GM18873 (cell line): Measurements from ENCODE around the gene CEBPE.

Source experiments
- ATAC-seq: cut with Tn5 transposase; IDR thresholded peaks from one replicate; pipeline ENCODE4 v1.9.1; 2021; ENCODE audit warnings: mild to moderate bottlenecking, moderate library complexity, moderate number of reproducible peaks; ENCODE audit not compliant: unreplicated experiment, low FRiP score

CEBPE gene

DNA sequence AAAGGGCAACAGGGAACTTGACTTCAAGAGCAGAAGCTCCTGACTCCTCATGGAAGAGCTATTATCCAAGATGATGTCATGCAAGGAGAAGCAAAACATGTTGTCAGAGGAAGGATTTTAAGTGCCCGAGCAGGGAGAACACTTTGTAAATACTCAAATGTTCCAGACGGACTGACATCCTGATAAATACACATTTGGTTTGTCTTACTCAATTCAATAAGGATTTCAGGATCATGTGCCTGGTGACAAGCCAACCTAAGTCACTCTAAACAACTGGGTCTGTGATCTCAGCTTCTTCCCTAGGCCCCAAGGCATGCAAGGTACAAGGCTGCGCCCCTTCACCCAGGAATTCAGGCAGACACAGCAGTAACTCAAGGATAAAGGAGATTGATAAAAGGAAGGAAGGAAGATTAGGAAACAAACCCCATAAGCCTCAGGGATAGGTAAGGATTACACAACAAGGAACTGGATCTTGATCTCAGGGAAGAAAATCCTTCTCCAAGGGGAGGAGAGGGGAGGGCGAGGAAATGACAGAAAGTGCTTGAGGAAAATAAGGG lies 26.8 kb upstream of the CEBPE start:
- ATAC-seq = no peak

DNA sequence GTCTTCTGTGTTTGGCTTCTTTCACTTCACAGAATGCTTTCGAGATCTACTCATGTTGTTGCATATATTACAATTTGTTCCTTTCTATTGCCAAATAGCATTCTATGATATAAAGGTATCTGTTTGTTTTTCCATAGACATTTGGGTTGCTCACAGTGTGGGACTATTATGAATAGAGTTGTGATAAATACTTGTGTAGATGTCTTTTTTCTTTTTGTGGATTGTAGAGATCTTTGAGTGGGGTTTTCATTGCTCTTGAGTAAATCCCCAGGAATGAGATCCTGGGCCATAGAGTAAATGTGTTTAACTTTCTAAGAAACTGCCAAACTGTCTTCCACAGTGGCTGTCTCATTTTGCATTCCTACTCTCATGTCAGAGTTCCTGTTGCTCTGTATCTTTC lies 24.9 kb upstream of the CEBPE start:
- no peak for ATAC-seq

DNA sequence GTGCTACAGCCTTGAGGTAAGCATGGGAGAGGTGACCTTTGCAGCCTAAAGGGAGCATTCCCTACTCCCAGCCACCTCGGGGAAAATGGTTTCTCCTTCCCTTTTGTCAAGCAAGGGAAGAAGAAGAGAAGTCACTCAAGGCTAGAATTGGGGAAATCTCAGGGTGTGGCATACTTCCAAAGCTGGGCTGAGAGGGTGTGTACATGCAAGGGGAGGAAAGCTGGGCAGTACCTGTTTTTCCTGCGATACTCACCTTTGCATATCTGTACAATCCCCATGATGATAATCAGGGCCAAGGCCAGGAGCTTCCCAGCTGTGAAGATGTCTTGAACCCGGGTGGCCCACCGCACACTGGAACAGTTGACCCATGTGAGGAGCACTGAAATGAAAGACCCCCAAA lies 23.8 kb upstream of the CEBPE start:
- ATAC-seq = no peak

DNA sequence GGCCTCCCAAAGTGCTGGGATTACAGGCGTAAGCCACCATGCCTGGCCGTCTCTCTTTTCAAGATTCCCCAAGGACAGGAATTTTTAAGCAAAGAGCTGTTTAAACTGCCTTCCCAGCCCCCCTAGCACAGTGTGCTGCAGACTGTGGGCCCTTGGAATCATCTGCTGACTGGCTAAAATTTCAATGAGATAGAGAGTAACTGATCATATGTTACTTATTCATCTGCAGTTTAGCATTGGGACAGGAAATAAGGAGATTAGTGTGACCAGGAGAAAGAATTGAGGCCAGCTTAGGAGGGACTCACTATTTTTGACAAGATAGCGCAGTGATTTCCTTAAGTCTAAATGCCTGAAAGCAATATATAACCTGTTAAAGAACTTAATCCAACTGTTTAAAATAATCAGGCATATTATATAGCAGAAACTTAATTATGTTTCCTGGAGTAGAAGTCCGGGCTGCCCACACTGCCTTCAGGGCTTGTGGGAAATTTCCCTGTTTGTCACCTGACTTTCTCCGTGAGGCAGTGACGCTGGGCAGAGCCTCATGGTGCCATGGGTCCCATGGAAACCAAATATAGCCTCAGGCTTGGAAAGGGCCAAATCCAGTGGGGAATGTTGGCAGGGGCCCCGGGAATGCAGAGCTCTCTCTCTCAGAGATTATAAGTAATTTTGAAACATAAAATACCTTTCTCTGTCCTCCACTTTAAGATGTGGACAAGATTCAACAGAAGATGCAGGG lies 22.8 kb upstream of the CEBPE start:
- ATAC-seq = no peak

DNA sequence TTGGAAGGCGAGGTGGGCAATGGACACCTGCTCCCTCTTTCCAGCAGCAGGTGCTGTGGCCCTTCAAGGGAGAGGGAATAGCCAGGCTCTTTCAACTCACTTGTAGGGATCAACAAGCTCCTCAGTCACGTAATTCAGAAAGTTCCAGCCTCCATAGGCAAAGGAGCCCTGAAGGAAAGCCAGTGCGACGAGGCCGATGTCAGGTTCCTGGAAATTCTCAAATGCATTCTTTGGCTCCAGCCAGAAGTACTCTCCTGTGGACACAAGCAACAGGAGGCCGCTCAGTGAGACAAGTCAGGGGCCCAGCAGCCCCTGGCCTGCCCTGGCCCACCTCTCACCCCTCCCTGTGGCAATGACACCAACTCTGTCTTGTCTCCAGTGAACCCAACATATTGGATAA lies 21.3 kb upstream of the CEBPE start:
- no peak for ATAC-seq

DNA sequence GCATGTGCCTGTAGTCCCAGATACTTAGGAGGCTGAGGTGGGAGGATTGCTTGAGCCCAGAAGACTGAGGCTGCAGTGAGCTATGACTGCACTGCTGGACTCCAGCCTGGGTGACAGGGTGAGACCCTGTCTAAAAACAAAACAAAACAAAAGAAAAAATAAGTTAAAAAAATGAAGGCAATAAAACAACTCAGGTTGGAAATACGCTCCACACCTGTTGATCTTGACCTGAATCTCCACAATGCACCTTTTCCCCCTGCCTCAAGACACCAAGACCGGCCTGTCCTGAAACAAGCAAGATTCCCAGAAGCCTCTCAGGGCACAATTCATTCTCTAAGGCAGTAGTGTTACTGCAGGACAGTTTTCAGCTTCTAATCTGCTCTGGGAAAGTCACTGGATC lies 20.8 kb upstream of the CEBPE start:
- ATAC-seq = no peak

DNA sequence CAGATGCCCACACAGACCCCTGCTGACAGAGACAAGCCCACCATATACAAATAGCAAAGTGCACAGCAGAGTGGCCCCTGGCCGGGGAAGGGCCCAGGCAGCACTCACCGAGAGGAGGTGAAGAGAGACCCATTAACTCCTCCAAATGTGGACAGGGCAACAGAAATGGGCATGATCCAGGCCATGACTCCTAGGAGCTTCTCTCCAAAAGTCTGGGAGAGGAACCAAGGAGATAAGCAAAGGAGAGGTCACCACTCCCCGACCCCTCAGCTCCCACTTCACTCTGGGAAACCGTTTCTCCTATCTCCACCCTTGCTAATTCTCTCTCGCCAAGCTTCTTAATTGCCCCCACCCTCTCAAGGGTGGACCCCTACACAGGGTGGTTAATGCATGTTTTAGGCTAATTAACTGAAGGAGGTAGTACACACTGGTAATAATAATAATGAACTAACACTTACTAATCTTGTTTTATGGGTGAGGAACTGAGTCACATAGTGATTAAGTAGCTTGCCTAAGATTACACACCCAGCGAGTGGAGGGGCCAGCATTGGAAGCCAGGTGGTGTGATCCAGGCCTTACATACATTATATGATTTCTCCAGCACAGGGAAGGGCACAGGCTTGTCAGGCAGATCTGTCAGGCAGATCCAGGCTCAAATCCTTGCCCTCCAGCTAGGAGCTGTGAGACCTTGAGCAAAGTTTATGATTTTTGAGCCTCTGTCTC lies 18.9 kb upstream of the CEBPE start:
- ATAC-seq = no peak

DNA sequence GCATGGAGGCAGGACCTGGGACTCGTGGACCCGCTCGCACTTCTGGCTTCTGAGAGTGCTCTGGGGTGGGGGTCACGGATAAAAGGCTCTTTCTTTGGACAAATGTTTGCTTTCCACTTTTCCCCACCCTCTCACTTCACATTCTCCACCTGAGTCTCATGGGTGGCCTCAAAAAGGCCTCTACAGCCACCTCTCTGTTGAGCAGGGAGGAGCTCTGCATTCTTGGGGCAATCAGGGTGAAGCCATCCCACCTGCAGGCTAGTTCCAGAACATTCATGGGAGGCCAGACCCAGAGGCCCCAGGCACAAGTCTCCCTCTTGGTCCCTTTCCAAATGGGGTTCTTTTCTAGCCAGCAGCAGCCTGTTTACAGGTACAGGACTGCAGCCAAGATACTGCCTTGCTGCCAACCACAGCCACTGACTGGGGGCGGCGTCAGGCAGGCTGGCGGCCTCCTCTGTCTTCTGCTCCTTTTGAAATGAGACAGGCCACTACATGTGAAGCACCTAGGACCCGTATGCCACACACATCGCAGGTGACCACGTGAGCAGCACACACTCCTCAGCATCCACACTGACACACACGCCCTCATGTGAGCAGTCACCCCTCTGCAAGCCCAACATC lies 18.2 kb upstream of the CEBPE start:
- ATAC-seq = no peak

DNA sequence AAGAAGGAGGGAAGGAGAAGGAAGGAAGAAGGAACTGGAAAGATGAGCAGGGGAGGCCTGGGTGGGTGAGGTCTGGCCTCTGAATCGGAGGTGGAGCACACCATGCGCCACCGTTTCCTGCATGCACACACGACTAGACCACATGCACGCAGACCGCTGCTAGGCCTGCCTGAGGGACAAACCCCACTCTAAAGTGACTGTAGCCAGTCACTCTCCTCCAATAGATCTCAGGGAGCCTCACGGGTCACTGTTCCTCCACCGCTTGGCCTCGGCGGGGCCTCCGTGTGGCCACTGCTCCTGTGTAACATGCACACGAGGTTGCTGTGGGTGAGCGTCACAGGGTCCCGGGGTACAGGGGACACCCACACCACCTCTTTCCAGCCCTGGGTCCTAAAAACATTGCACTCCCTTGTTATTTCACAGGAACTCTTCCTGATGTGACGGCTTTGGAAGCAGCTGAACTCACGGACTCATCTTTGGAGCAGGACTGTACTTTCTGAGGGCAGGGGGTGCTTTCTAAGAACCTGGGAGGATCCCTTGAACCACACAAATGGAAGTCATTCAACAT lies 17.6 kb upstream of the CEBPE start:
- ATAC-seq = no peak

DNA sequence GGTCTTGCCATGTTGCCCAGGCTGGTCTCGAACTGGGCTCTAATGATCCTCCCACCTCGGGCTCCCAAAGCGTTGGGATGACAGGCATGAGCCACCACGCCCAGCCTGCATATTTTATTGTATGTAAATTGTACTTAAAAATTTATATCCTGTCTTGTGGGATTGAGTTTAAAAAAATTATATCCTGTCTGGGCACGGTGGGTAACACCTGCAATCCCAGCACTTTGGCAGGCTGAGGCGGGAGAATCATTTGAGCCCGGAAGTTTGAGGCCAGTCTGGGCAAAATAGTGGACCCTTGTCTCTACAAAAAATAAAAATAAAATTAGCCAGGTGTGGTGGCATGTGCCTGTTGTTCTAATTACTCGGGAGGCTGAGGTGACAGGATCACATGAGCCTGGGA lies 13.9 kb upstream of the CEBPE start:
- no peak for ATAC-seq

DNA sequence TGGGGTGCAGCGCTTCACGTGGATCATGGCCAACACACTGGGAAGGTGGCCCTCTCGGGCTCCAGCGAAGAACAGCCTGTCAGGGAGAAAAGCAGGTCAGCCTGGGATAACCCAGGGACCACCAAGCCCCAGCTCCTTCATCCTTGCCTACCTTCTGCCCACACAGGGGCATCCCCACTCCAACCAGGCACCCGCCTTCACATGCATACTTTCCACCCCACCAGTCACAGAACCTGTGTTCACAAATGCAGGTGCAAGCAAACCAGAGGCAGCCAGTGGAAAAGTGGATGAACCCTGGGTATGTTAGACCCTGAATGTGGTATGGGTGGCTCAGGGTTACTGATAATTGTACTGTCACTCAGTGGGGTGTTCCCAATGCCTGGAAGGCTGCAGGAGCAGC lies 12.4 kb upstream of the CEBPE start:
- no peak for ATAC-seq

DNA sequence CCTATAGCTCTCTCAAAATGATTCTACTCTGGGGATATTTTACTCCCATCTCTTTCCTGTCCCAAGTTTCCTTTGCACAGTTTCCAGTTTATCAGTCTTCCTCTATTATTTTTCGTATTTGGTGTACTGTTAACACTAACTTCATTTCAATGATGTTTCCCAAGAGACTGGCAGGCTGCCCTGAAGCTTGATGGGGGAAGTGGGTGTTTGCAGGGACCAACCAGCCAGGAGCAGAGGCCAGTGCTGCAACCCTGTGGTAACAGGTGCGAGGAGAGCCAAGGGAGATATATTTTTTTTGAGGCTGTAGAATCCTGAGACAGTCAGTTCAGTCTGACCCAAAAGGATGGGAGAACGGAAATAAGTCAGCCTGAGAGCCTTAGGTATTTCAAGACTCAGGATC lies 11.8 kb upstream of the CEBPE start:
- ATAC-seq = no peak

DNA sequence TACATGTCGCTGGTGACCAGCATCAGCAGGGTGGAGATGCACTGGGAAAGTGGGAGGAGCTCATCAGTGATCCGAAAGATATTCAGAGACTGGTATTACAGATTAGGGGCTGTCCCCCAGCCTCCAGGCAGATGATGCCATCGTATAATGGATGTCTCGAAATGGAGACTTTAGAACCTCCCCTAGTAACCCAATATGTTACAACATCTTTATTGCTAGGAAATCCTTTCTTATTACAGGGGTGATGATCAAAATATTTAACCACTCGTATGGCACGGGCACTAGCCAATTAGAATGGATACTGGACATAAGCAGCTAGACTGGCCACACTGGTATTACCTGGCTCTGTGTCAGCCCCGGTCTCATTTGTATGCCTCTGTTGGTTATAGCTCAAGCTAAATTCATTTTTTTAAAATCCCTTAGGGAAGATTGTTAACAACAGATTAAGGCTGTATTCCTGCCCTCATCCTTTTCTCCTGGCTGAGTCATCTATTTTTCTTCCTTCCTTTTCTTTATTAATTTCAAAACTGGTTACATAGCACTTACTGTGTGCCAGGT lies 10.8 kb upstream of the CEBPE start:
- ATAC-seq = no peak

DNA sequence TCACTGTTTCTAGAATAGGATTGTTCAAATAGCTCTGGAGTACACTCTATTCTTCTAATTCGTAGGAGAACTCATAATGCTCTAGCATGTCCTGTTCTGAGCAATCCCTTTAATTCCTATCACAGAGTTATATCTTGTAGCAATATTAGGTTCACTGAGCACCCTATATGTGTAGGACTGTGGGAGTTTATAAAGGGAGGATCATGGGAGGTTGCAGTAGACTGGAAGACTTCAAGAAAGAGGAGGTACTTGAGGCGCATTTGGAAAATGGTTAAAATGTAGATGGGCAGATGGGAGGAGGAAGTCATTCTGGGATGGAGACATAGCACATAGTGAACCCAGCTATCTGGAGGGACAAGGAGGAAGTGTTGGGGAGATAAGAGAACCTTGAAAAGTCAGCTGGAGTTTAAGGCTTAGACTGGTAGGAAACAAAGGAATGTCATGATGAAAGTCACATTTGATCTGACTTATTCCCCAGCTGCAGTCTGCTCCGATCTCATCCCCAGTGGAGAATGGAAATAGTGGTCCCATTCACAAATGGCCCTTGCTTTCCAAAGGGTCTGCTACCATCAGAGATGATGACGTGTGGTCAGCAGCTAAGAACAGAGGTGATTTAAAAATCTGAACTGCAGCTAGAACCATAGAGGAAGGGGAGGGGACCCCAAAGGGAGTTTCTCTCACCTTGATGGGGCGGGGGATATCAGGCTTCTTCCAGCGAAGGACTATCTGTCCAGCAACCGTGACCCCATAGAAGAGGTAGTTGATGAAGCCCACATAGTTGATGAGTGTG lies 10.1 kb upstream of the CEBPE start:
- no peak for ATAC-seq

DNA sequence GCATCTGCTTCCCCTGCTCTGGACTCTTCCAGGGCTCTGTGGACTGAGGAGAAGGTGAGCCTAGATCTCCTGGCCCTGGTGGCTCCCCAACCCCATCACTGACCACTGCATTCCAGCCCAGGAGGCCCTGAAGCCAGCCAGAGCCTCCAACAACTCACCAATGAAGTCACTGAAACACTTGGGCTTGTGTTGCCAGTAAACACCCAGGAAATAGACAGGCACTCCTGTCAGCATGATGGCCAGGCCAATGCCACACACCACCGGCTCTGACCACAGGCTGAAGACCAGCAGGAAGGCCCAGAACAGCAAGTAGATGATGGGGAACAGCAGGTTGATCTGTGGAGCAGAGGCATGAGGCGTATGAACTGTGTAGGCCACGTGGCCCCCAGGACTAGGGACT lies 8.8 kb upstream of the CEBPE start:
- ATAC-seq = no peak

DNA sequence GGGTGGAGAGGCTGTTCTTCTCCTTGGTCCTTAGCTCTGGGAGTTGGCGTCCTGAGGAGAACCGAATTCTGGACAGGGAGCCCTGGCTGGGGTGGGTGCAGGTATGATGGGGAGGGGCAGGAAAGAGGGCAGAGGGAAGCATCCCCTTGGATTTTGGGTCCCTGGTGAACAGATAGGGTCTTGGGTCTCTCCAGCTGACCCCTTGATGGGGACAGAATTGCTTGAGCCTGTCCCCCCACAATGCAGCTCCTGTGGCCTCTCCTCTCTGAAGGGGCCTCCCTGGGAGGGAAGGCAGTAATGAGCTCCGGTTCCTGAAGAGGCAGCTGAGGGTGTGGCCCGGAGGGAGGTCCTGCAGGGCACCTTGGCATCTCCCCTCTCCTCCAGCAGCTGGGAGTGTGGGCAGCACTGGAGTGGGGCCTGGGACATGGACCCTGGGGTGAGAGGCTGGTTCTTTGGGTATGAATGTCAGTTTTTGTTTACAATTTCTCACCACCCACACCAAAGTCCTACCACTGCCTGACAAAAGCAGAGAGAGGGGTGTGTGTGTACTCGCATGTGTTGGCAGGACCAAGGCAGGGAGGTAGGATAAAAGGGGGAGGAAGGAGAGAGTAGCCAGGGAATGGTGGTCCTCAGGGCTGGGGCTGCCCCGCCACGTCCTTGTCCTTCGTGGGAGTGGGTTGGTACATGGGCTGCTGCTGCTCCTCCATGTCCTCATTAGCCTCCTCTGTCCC lies 7.7 kb upstream of the CEBPE start:
- no peak for ATAC-seq

DNA sequence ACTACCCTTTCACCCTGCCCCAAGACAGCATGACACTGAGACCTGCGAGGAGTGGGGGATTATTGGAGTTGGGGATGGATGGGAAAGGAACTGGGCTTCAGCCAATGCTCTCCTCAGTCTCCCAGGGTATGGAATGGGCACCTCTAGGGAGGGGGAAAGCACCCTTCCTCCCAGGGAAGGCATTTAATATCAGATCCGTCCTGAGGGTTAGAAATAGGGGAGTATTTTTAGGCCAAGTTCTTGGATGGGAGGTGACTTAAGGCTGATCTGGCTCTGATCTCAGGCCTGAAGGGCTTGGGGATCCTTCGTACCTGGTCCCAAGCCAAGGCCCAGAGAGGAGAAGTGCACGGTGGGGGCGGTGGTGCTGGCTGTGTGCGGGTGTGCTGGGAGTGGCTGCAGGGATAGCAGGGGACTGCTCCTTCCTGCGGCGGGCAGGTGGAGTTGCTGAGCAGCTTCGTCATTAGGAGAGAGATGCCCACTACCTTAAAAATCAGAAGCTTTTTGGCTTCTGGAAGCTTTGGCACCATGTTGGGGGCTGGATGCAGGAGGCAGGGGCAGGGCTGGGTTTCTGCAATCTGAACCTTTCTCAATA lies 7.0 kb upstream of the CEBPE start:
- ATAC-seq = no peak

DNA sequence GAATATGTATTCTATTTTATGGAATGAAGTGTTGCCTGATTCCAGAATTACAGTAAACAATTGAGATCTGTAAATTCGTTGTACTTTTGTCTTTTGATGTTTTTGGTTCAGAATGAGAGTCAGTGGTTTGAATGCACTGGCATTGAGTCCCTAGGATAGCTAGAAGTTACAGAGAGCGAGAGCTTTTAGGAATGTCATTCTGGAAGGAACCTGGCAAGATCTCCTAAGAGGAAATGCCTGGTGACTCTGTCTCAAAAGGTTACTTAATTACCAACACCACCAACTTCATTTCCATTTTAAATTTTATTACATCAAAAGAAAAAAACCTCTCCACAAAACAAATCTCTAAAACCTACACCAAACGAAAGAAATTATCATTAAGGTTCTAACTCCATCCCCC lies 6.0 kb upstream of the CEBPE start:
- ATAC-seq = no peak

DNA sequence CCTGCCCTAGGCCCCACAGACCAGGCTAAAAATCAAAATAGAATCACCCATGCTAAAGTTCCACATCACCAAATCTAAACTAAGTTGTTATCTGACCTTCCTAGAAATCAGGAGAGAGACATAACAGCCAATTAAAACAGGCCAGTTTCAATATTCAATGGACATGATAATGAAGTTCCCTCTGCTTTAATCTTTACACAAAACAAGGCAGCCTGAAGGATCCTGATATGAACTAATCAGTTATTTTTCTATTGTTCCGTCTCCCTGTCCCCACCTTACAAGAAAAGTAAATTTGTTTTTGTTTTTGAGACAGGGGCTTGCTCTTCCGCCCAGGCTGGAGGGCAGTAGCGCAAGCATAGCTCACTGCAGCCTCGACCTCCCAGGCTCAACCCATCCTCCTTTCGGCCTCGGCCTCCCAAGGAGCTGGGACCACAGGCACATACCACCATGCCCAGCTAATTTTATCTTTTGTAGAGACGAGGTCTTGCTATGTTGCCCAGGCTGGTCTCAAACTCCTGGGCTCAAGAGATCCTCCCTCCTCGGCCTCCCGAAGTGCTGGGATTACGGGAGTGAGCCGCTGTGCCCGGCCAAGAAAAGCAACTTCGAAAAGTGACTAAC lies 5.4 kb upstream of the CEBPE start:
- no peak for ATAC-seq
